GM12892 (cell line): ENCODE measurements around the gene TTC33.
"Not testable (repeated sequence)": the region's sequence is repeated elsewhere in the genome, so short reads cannot be mapped to it uniquely, and the experiment has no call there.

Experiments used
- DNase-seq: peaks from one replicate; pipeline ENCODE4 v3.0.0; 2011; ENCODE audit not compliant: insufficient read length
- FAIRE-seq: peaks from 2 replicates; lab custom pipeline; 2011; peaks lifted over from hg19 to GRCh38; lab: Jason Lieb, UNC
- POLR2A ChIP-seq: IDR thresholded peaks from 2 replicates; pipeline ENCODE4 v1.6.1; 2011; ENCODE audit warnings: low read depth, low read length, control low read depth
- POLR2AphosphoS5 ChIP-seq: IDR thresholded peaks from 2 replicates; pipeline ENCODE4 v1.6.1; 2011; ENCODE audit warnings: low read depth, low read length, control low read depth
- TAF1 ChIP-seq: IDR thresholded peaks from 2 replicates; pipeline ENCODE4 v1.6.1; 2011; ENCODE audit warnings: low read depth, mild to moderate bottlenecking, control low read depth, low read length, borderline replicate concordance

Gene TTC33

GRCh38 chr5:40790947-40791593 lies 35.3 kb upstream of the TTC33 start:
- no peak for TF ChIP-seq TAF1
- no peak for TF ChIP-seq POLR2AphosphoS5
- no peak for TF ChIP-seq POLR2A
- no peak for FAIRE-seq
- DNase-seq: no peak

GRCh38 chr5:40788941-40789340 lies 33.2 kb upstream of the TTC33 start:
- not testable (repeated sequence) for DNase-seq, FAIRE-seq

GRCh38 chr5:40787986-40788385 lies 32.2 kb upstream of the TTC33 start:
- no peak for TF ChIP-seq TAF1
- no peak for TF ChIP-seq POLR2A
- TF ChIP-seq POLR2AphosphoS5: no peak
- FAIRE-seq: no peak
- no peak for DNase-seq

- not testable (repeated sequence) for DNase-seq, FAIRE-seq
These were observed 30.9 kb upstream of the TTC33 start for GRCh38 chr5:40786664-40787063.

GRCh38 chr5:40784916-40785315 lies 29.2 kb upstream of the TTC33 start:
- FAIRE-seq (no peak), DNase-seq (no peak)
- TF ChIP-seq POLR2A (no peak), TAF1 (no peak), POLR2AphosphoS5 (no peak)

- no peak for TF ChIP-seq POLR2A
- TF ChIP-seq POLR2AphosphoS5: no peak
- no peak for TF ChIP-seq TAF1
- no peak for FAIRE-seq
- DNase-seq: no peak
These were observed 28.4 kb upstream of the TTC33 start for GRCh38 chr5:40784027-40784653.

GRCh38 chr5:40781843-40782409 lies 26.2 kb upstream of the TTC33 start:
- TF ChIP-seq POLR2AphosphoS5 (no peak), POLR2A (no peak), TAF1 (no peak)
- no peak for FAIRE-seq
- DNase-seq: no peak

GRCh38 chr5:40780858-40781257 lies 25.1 kb upstream of the TTC33 start:
- TF ChIP-seq POLR2AphosphoS5 (no peak), TAF1 (no peak), POLR2A (no peak)
- FAIRE-seq (no peak), DNase-seq (no peak)

- no peak for FAIRE-seq
- no peak for TF ChIP-seq POLR2AphosphoS5
- no peak for TF ChIP-seq POLR2A
- TF ChIP-seq TAF1: no peak
- no peak for DNase-seq
These were observed 24.4 kb upstream of the TTC33 start for GRCh38 chr5:40780199-40780598.

GRCh38 chr5:40779561-40779960 lies 23.8 kb upstream of the TTC33 start:
- no peak for FAIRE-seq
- no peak for DNase-seq
- TF ChIP-seq POLR2AphosphoS5: no peak
- TF ChIP-seq POLR2A: no peak
- no peak for TF ChIP-seq TAF1

GRCh38 chr5:40778133-40778532 lies 22.4 kb upstream of the TTC33 start:
- FAIRE-seq (no peak), DNase-seq (no peak)
- TF ChIP-seq TAF1 (no peak), POLR2A (no peak), POLR2AphosphoS5 (no peak)

GRCh38 chr5:40776658-40776977 lies 20.9 kb upstream of the TTC33 start:
- TF ChIP-seq POLR2A (no peak), TAF1 (no peak), POLR2AphosphoS5 (no peak)
- DNase-seq (no peak), FAIRE-seq (no peak)
